Right lobe of liver (tissue), 4 donors: ENCODE results near the gene ETF1.

ENCODE experiments used
- CTCF ChIP-seq, 4 donors: fragments of 200-600 bp in 3 of 4; fragments of 450-650 bp in 1 of 4; IDR thresholded peaks; one replicate each; pipeline versions ENCODE4 v1.5.1 to v1.8.0; 2016 to 2022; ENCODE audit warnings: antibody characterized with exemption in 4 of 4, mild to moderate bottlenecking in 2 of 4
- POLR2A ChIP-seq: fragments of 450-650 bp; IDR thresholded peaks from one replicate; pipeline ENCODE4 v1.6.1; 2017; ENCODE audit warnings: antibody characterized with exemption, mild to moderate bottlenecking
- donor health status: DM: no; HTN: no; CAD: no.
- donor health status: DM: no; HTN: no; CAD: no.
- donor health status: DM: no; HTN: yes; CAD: no.

DNA sequence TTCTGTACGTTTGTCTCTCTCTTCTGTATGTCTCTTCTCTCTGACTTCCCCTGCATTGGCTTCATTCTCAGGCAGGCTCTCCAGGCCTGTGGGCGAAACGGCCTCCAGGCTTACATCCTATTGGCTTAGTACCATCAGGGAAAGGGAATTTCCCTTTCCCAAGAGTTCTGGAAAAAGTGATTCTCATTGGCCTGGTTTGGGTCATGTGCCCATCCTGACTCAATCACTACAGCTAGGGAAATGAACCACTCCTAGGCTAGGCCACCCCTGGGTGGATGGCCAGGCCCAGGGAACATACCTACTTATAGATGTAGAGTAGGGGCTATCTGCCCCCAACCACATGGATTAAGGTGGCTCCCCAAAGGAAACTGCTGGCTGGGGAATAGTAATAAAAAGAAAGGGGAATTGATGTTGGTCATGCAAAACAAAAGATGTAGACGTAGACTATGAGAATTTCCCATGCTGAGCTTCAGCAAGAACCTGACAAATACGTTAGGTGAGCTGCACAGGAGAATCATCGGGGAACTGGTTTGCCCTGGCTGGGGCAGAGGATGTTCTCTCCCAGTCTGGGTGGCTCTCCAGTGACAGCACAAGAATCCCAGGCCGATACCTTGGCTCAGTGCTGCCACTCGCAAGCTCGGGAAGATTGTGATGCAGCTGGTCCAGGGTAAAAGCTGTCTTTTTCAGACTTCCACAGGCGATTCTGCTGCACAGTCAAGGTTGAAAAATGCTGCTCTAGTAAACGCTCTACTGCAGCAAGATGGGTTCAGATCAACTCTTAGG is 81.5 kb downstream of the ETF1 start:
- TF ChIP-seq POLR2A (no peak), CTCF (IDR thresholded peaks at IDR 0.05) (no peak)
